Activated naive CD8-positive, alpha-beta T cell treated with anti-CD3 and anti-CD28 coated beads, Interleukin-2, amount 50 U/mL, for 16 hours (primary cell): ENCODE measurements around the gene SPIRE1.
"Not testable (repeated sequence)": the region's sequence is repeated elsewhere in the genome, so short reads cannot be mapped to it uniquely, and the experiment has no call there.

ENCODE experiments used
- DNase-seq: peaks from one replicate; pipeline ENCODE4 v3.0.0-alpha.2; 2020; ENCODE audit warnings: low read depth, low spot score

The SPIRE1 gene

GRCh38 chr18:12645751-12646203 is 12.1 kb downstream of the SPIRE1 start:
- no peak for DNase-seq

- no peak for DNase-seq
Measured at GRCh38 chr18:12645254-12645653, 12.7 kb downstream of the SPIRE1 start.

DNA sequence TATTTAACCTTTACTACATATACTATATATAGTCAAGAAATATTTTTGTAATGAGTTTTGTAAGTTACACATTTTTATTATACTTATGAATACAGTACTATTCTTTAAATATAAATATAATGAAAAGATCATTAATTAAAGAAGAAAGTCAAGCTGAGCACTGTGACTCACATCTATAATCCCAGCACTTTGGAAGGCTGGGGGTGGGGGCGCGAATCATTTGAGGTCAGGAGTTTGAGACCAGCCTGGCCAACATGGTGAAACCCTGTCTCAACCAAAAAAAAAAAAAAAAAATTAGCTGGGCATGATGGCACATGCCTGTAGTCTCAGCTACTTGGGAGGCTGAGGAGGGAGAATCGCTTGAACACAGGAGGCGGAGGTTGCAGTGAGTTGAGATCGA is 14.2 kb downstream of the SPIRE1 start:
- not testable (repeated sequence) for DNase-seq

DNA sequence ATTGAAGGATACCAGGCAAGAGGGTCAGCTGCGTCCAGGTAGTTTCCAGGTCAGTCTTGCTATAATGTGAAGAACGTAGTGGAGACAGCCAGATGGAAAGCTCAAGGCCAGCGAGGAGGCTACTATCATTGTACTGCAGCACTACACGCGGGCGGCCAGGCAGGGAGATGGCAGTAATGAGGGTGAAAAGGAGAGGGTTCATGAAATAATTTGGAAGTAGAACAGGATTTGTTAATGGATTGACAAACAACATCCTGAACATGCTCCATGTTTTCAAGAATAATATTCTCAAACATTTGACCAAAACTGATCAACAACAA is 17.1 kb downstream of the SPIRE1 start:
- DNase-seq = no peak

DNA sequence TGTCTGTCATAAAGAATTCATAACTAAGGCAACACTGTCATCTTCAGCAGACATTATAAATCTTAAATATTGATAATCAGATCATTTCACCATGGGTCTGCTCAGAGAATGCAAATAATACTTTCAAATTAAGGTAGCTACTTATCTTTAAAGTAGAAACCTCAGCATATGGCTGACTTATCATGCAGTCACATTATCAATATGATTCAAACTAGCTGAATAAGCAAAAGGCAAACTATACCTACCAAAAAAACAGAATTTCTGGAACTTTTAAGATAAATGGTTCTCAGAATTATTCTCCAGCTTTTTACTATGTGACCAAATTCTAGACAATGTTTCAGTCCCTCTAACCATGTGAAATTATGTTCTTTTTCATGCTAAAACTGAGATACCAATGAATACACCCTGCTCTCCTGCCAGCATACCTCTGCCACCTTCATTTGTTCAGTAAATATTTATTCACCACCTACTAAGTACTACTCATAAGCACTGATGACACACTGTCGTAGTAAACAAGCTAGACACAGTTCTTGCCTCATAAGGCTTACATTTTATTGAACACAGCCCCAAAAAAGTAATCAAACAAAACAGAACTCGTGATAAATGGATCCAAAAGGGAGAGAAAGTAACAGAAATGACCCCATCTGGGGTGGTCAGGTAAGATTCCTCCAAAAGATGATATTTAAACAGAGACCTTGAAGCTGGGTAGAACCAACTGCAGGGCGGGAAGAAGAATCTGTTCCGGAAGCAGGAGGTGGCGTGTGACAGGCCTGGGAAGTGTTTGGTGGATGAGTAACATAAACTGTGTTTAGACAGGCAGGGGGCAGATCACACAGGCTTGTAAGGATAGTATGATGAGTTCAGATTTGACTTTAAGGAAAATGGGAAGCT is 17.7 kb downstream of the SPIRE1 start:
- no peak for DNase-seq

DNA sequence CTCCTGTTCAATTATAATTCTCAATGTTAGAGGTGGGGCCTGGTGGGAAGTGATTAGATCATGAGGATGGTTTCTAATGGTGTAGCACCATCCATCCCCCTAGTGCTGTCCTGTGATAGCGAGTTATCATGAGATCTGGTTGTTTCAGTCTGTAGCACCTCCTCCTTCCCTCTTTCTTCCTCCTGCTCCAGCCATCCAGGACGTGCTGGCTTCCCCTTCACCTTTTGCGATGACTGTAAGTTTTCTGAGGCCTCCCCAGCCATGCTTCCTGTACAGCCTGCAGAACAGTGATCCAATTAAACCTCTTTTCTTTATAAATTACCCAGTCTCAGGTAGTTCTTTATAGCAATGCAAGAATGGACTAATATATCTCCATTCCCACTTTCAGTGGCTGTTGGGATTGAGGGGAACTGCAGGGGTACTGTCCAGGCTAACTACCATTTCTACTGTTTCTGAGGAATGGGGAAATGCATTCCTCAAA is 19.2 kb downstream of the SPIRE1 start:
- DNase-seq = no peak

- DNase-seq = no peak
Measured at GRCh38 chr18:12637901-12638643, 19.8 kb downstream of the SPIRE1 start.

- DNase-seq = no peak
Measured at GRCh38 chr18:12637393-12637792, 20.5 kb downstream of the SPIRE1 start.

GRCh38 chr18:12631831-12632477 is 26.0 kb downstream of the SPIRE1 start:
- DNase-seq = no peak

DNA sequence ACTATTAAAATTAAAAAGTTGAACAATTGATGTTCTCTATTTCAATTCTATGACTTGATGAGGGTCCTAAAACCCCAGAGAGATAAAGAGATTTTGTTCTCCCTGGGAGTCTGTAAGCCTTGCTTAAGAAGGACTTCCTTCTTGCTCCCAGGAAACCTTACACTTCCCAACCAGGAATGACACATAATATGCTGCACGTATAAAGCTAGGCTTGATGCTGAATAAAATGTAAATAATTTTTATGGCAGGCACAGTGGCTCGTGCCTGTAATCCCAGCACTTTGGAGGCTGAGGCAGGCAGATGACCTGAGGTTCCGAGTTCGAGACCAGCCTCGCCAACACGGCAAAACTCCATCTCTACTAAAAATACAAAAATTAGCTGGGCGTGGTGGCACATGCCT is 27.8 kb downstream of the SPIRE1 start:
- no peak for DNase-seq

- DNase-seq = no peak
Measured at GRCh38 chr18:12628706-12629702, 28.9 kb downstream of the SPIRE1 start.

- DNase-seq = not testable (repeated sequence)
Measured at GRCh38 chr18:12627199-12627598, 30.7 kb downstream of the SPIRE1 start.

DNA sequence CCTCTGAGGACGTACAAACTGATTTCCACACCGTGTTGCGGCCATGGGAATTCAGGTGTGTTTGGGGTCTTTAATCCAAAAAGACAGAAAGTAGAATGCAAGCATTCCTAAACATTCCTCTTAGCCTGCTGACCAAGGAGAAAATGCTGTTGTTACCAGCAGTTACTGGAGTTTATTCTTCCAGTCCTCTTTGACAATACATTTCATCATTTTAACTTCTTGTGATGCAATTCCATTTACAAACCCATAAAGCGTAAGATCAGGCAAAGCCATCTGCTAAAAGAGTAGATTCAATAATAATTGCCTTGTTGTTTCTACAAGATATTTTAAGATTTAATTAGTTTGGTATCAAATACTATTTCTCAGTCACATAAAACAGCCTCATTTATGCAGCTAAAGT is 32.7 kb downstream of the SPIRE1 start:
- no peak for DNase-seq

DNA sequence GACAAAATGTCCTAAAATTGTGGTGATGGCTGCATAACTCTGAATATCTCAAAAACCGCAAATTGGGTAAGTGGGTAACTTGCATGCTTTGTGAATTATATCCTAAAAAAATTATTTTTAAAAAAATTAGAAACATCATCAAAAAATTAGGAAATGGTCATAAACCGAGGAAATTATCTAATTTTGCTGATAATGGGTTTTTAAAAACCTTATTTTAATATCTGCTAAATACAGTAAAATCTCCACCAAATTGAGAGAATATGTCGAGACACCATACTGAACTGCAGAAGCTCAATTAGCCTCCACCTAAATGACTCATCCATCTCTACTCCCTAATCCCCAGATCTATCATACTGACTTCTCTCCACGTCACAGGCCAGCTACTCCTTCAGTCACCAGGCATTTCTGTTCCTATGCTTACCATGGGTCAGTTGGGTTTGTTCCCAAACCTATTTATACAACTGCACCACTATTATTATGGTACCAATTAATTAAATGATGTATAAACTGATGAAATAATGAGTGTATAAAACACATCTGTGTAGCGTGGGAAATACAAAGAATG is 36.1 kb downstream of the SPIRE1 start:
- no peak for DNase-seq

- no peak for DNase-seq
Measured at GRCh38 chr18:12615748-12616147, 42.2 kb downstream of the SPIRE1 start.

GRCh38 chr18:12608301-12608700 is 49.6 kb downstream of the SPIRE1 start:
- no peak for DNase-seq

GRCh38 chr18:12606592-12607315 is 51.2 kb downstream of the SPIRE1 start:
- no peak for DNase-seq

DNA sequence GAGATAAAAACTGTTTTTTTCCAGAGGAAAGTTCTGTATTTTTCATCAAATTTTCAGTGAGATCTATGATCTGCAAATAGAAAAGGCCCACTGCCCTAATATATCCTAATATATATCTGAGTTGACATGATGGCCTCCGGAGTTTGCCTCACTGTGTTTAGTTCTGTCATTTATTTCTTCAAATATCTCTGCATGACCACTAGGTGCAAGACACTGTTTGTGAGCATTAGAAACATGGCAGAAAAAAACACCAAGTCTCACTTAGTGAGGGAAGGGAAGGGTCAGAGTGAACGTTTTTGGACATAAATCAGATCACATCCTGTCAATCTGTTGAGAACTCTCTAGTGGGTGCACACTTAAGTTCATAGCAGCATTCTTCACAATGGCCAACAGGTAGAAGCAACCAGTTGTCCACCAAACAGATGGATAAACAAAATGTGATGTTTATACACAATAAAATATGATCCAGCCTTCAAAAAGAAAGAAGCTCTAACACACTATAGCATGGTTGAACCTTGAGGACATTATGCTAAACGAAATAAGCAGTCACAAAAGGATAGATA is 53.4 kb downstream of the SPIRE1 start:
- DNase-seq = no peak

- no peak for DNase-seq
Measured at GRCh38 chr18:12599966-12600365, 57.9 kb downstream of the SPIRE1 start.

- no peak for DNase-seq
Measured at GRCh38 chr18:12599543-12599942, 58.4 kb downstream of the SPIRE1 start.
